H1 (cell line): Measurements from ENCODE around the gene MMP15. TPM values are rescaled to one million over a fixed set of nuclear protein-coding genes. Genes with fewer than 3 reads are reported as not detected.

Source experiments
- BRCA1 ChIP-seq: IDR thresholded peaks from 2 replicates; pipeline ENCODE4 v1.6.1; 2012; ENCODE audit warnings: low read depth, low read length, improper control_type of control experiment
- CBX5 ChIP-seq: fragments of 300-800, 300-1000 bp; sonication (generic); IDR thresholded peaks from 2 replicates; pipeline ENCODE4 v1.7.1; 2016; ENCODE audit warnings: antibody characterized with exemption, low read length, low read depth
- CBX8 ChIP-seq: fragments of 300-800, 300-1000 bp; sonication (generic); IDR thresholded peaks from 2 replicates; pipeline ENCODE4 v1.7.1; 2016; ENCODE audit warnings: low read depth, low read length, borderline replicate concordance
- CHD2 ChIP-seq: IDR thresholded peaks from 2 replicates; pipeline ENCODE4 v1.6.1; 2012; ENCODE audit warnings: low read length, improper control_type of control experiment
- CREB1 ChIP-seq: IDR thresholded peaks from 2 replicates; pipeline ENCODE4 v1.6.1; 2012; ENCODE audit warnings: inconsistent platforms
- FOSL1 ChIP-seq: IDR thresholded peaks from 2 replicates; pipeline ENCODE4 v1.6.1; 2011; ENCODE audit warnings: mild to moderate bottlenecking, low read depth, low read length, moderate library complexity; ENCODE audit not compliant: insufficient read depth
- GTF2F1 ChIP-seq: IDR thresholded peaks from 2 replicates; pipeline ENCODE4 v1.6.1; 2012; ENCODE audit warnings: low read depth, low read length, improper control_type of control experiment, borderline replicate concordance
- KDM4A ChIP-seq: IDR thresholded peaks from one replicate; pipeline ENCODE4 v1.7.1; 2012; ENCODE audit warnings: low read depth, mild to moderate bottlenecking, moderate library complexity, low read length, inconsistent platforms; ENCODE audit not compliant: severe bottlenecking
- MAFK ChIP-seq: IDR thresholded peaks from 2 replicates; pipeline ENCODE4 v1.6.1; 2012; ENCODE audit warnings: low read depth, mild to moderate bottlenecking, improper control_type of control experiment, low read length
- MAX ChIP-seq: IDR thresholded peaks from 2 replicates; pipeline ENCODE4 v1.6.1; 2012; ENCODE audit warnings: inconsistent platforms
- NANOG ChIP-seq: IDR thresholded peaks from 2 replicates; pipeline ENCODE4 v1.6.1; 2011; ENCODE audit warnings: low read length, low read depth, mild to moderate bottlenecking, inconsistent platforms; ENCODE audit not compliant: insufficient read depth, poor library complexity, severe bottlenecking
- POLR2A ChIP-seq, 2 experiments: IDR thresholded peaks; 1 replicate in 1 of 2; 2 replicates in 1 of 2; pipeline ENCODE4 v1.6.1; 2011; ENCODE audit warnings: low read depth in 2 of 2, low read length in 2 of 2, mild to moderate bottlenecking in 2 of 2; ENCODE audit errors: control extremely low read depth in 1 of 2
- RAD21 ChIP-seq, 2 experiments: IDR thresholded peaks in 1 of 2; conservative IDR thresholded peaks in 1 of 2; 2 replicates each; pipeline ENCODE4 v1.6.1; 2011; ENCODE audit warnings: low read depth in 2 of 2, low read length in 2 of 2, improper control_type of control experiment in 1 of 2, inconsistent platforms in 1 of 2, mild to moderate bottlenecking in 1 of 2, moderate library complexity in 1 of 2
- RFX5 ChIP-seq: IDR thresholded peaks from 2 replicates; pipeline ENCODE4 v1.6.1; 2011; ENCODE audit warnings: low read depth, low read length, improper control_type of control experiment, borderline replicate concordance
- RNF2 ChIP-seq: fragments of 200-900, 300-1000 bp; sonication (generic); IDR thresholded peaks from 2 replicates; pipeline ENCODE4 v1.7.1; 2016; ENCODE audit warnings: borderline replicate concordance, low read depth, mild to moderate bottlenecking, antibody characterized with exemption, low read length; ENCODE audit not compliant: poor library complexity, severe bottlenecking; ENCODE audit errors: missing control alignments
- SP1 ChIP-seq: IDR thresholded peaks from 2 replicates; pipeline ENCODE4 v1.6.1; 2011; ENCODE audit warnings: low read depth, low read length
- SP2 ChIP-seq: IDR thresholded peaks from 2 replicates; pipeline ENCODE4 v1.6.1; 2012; ENCODE audit warnings: mild to moderate bottlenecking, low read length, inconsistent platforms
- SP4 ChIP-seq: IDR thresholded peaks from 2 replicates; pipeline ENCODE4 v1.6.1; 2012; ENCODE audit warnings: low read length, inconsistent platforms
- SRF ChIP-seq: IDR thresholded peaks from 2 replicates; pipeline ENCODE4 v1.6.1; 2011; ENCODE audit warnings: mild to moderate bottlenecking, low read depth, low read length, moderate library complexity
- SUZ12 ChIP-seq: fragments of 200-600 bp; sonication (generic); IDR thresholded peaks from 2 replicates; pipeline ENCODE4 v1.6.1; 2012; ENCODE audit warnings: mild to moderate bottlenecking, inconsistent platforms, low read length, moderate library complexity, mixed read lengths
- TAF1 ChIP-seq: IDR thresholded peaks from 2 replicates; pipeline ENCODE4 v1.6.1; 2011; ENCODE audit warnings: mild to moderate bottlenecking, low read depth, low read length
- TBP ChIP-seq: IDR thresholded peaks from 2 replicates; pipeline ENCODE4 v1.6.1; 2011; ENCODE audit warnings: low read depth, low read length, improper control_type of control experiment
- polyA plus RNA-seq, 7 experiments: library from polyadenylated mRNA; depleted of rRNA in 3 of 7; stranded (reverse) in 5 of 7; unstranded in 2 of 7; fragments of >200 nt in 5 of 7; fragments of 200-250 nt in 2 of 7; gene quantifications; 1 replicate in 5 of 7; 2 replicates in 1 of 7; 4 replicates in 1 of 7; pipeline versions ENCODE4 v1.2.1 to v1.2.3, GENCODE V29; 2011 to 2013; ENCODE audit warnings: missing spikeins in 2 of 7, mixed read lengths in 2 of 7
- total RNA-seq: library from RNA; stranded (reverse); fragmentation: NEBNext Ultra II Directional; extraction: Animal tissue kit (Norgen Biotek cat#: 25700); gene quantifications from 2 replicates; pipeline ENCODE4 v1.2.1, GENCODE V29; 2021
- TF ChIP-seq, protein P1 (sequence below): IDR thresholded peaks from 2 replicates; pipeline ENCODE4 v1.6.1; 2011; ENCODE audit warnings: low read length, improper control_type of control experiment

The MMP15 gene
- total and polyA plus RNA-seq, 2 of the 8 experiments (the other 6 are each of a cell fraction or from before 2014, with no cell fraction given) = 38.5 to 42.2 TPM

GRCh38 chr16:58025351-58026138 lies at the start of gene MMP15 (continued):
- TF ChIP-seq SP1 (no peak; the same call in 1 of the 2 replicates), TBP (peak; percentile 53; the same call in 1 of the 2 replicates), FOSL1 (no peak), CREB1 (peak; percentile 73), BRCA1 (no peak), NANOG (no peak), GTF2F1 (no peak), CBX8 (no peak), RAD21 (IDR thresholded peaks at IDR 0.05 in 1 of 2, conservative IDR thresholded peaks at IDR 0.05 in 1 of 2; ENCODE audit: low read depth in 2 of 2, low read length in 2 of 2) (peak in 1 of 2 experiments; percentile 5; a peak in 1 of 4 replicates), KDM4A (peak; percentile 87), RNF2 (no peak), MAFK (no peak), SRF (no peak), RFX5 (no peak), SP4 (no peak), SP2 (no peak), POLR2A (IDR thresholded peaks at IDR 0.05; ENCODE audit: control extremely low read depth in 1 of 2, low read depth in 2 of 2, low read length in 2 of 2) (no peak; a peak in 1 of 3 replicates), CBX5 (no peak), MAX (0 out of 2 replicates have a peak, but pooled peaks have one; percentile 23), TAF1 (peak; percentile 53), CHD2 (no peak), SUZ12 (no peak)
- TF ChIP-seq, protein P1, sequence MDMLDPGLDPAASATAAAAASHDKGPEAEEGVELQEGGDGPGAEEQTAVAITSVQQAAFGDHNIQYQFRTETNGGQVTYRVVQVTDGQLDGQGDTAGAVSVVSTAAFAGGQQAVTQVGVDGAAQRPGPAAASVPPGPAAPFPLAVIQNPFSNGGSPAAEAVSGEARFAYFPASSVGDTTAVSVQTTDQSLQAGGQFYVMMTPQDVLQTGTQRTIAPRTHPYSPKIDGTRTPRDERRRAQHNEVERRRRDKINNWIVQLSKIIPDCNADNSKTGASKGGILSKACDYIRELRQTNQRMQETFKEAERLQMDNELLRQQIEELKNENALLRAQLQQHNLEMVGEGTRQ = no peak
